NCI-H2196 treated with DMSO at 0.1 percent for 48 hours (cell line): ENCODE results near the gene CARS2.
A peak's percentile ranks its signal among the peaks of the same experiment; 100 is the strongest.
"Not testable (repeated sequence)": the region's sequence is repeated elsewhere in the genome, so short reads cannot be mapped to it uniquely, and the experiment has no call there.

Experiments
- DNase-seq: peaks from one replicate; lab custom pipeline; 2025; ENCODE audit not compliant: unreplicated experiment; lab: John Stamatoyannopoulos, UW

The CARS2 gene

DNA sequence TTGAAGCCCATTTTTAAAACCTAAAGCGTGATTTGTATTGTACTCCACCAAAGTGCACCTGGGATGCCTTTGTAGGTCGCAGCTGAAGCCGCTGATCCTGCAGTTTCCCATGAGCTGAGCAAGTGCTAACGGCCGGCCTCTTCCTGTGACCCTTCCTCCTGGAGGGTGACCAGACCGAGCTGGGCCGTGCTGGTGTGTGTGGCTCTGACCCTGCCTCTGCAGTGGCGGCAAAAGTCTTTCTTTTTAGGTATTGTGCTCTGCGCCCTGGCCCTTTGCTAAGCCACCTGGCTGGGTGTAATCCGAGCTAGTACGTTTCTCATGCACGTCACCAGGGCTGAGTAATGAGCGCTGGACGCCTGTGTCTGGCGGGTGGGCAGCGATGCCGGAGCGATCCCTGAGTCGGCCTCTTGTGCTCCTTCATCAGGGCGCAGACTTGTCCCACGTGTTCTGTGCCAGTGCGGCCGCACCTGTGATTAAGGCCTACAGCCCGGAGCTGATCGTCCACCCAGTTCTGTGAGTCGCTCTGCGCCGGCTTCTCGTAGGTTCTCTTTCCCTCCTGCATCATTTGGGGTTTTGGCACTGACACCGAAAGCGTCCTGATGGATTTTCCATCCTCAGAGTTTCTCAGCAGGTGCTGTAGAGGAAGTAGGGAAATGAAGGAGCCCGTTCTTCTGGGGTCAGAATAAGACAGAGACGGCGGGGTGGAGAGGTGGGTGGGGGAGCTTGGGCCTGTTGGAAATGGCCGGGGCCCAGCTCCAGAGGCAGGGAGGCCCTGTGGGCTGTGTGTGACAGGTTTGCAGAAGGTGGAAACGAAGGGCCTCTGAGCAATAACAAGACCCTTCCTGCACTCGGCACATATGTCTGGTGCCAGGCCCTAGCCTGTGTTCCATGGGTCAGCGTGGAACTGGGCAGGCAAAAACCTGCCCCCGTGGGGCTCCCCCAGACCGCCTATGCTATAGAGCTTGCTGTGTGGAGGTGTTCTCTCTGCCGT lies 80.9 kb downstream of the CARS2 start:
- peak; percentile 13 for DNase-seq

DNA sequence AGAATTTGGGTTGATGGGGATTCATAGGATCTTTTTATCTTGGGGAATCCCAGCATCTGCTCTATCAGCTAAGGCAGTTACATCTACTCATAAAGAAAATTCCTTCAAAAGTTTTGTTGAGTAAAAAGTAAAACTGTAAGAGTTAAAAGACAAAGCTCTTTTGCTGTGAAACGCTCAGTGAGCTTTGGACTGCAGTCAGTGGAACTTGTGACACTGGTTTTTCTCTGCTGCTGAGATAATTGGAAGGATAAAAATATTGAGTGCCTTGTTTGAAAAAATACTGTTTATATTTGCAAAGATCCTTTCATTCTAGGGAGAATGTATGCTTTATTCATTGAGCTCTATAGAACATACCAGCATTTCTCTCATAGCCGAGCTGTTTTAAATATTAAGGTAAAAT lies 85.3 kb downstream of the CARS2 start:
- DNase-seq = no peak

- DNase-seq = no peak
These were observed 87.1 kb downstream of the CARS2 start for GRCh38 chr13:110618780-110619179.

DNA sequence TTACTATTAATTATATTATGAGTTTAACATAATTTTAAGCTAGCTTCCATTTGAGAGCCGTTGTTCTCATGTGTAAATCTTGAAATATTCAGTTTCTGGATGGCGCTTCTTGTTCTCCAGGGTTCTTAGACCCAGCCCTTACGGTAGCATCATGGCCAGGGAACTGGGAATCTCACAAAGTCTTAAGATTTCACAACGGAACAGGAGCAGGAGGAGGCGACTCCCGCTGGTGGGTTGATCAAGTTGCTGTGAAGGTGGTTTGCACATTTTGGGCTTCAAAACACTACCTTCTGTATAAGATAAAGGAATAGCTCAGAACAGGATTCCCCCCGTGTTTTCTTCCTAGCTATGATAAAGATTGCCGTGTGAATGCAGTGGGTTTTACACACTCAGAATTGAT lies 87.7 kb downstream of the CARS2 start:
- DNase-seq = no peak

- no peak for DNase-seq
These were observed 88.4 kb downstream of the CARS2 start for GRCh38 chr13:110617321-110618072.

- DNase-seq = no peak
These were observed 89.5 kb downstream of the CARS2 start for GRCh38 chr13:110616103-110617101.

GRCh38 chr13:110615322-110616102 lies 90.4 kb downstream of the CARS2 start, which contains the start of gene NAXD:
Gene NAXD, plus strand, starts transcription at chr13:110615545. Its CDS starts 57 bp downstream, at chr13:110615602.
- peak; percentile 64 for DNase-seq

- DNase-seq = no peak
These were observed 91.0 kb downstream of the CARS2 start for GRCh38 chr13:110615005-110615321.

DNA sequence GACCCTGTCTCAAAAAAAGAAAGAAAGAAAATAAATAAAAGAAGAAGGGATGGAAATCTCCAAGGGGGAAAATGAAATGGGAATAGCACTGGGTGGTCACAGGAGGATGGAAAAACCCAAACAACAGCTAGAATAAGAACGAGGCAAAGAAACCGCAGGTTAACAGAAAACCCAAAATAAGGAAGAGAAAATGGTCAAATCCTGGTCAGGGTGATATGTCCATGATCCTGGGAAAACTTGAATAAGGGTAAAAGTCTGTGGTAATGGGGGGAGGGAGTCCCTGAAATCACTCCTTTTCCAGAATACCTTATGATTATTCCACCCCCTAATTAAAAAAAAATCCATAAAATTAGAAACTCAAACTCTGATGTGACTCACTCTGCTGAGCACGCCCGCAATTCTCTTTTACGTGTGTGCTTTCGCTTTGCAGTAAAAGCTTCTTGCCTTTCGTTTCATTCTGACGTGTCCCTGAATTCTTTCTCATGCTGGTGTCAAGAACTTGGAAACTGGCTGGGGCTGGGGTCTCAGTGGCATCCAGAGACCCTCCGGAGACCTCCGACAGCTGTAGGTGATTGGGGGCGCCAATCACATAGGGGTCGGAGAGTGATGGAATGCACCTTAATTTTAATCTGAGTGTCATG lies 94.8 kb downstream of the CARS2 start:
- no peak for DNase-seq

DNA sequence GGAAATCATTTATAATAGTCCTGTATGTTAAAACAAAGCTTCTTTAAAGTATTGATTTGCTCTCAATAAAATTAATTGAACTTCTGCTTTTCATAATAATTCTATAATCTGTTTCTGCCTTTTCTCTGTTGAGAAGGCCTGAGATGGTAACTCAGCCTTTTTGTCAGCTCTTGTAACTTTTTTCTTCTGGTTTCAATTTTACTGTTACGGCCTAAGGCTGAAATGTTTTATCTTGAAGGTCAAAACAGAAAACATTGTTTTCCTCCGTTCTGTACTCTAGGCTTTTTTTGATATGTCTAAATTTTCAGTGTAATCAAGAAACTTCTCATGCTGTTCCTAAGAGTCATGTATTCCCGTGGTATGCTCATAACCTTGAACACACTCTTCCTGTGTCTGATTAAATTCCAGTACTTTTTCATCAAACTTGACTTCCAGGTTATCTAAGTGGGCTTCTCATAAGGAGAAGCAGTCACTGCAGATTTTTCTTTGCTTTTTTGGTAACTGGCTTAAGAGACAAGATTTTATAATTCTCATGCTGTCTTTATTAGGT lies 98.2 kb downstream of the CARS2 start:
- no peak for DNase-seq

GRCh38 chr13:110606281-110606680 lies 99.6 kb downstream of the CARS2 start:
- not testable (repeated sequence) for DNase-seq

GRCh38 chr13:110605132-110605531 lies 100.8 kb downstream of the CARS2 start:
- no peak for DNase-seq

DNA sequence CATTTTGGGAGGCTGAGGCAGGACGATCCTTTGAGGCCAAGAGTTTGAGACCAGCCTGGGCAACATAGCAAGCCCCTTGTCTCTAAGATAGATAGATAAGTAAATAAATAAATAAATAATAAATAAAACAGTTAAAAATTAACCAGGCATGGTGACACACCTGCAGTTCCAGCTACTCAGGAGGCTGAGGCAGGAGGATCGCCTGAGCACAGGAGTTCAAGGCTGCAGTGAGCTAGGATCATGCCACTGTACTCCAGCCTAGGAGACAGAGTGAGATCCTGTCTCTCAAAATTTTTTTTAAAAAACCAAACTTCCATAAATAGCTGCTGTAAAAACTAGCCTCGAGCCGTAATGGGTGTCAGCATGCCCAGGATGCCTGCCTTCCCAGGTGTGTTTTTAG lies 104.9 kb downstream of the CARS2 start:
- no peak for DNase-seq

- DNase-seq = no peak
These were observed 105.6 kb downstream of the CARS2 start for GRCh38 chr13:110600261-110600819.

GRCh38 chr13:110597041-110597689 lies 108.8 kb downstream of the CARS2 start:
- no peak for DNase-seq

GRCh38 chr13:110593430-110594130 lies 112.3 kb downstream of the CARS2 start:
- no peak for DNase-seq

GRCh38 chr13:110592665-110593064 lies 113.3 kb downstream of the CARS2 start:
- no peak for DNase-seq
